Mesenchymal stem cell (in vitro differentiated cells and primary cell): ENCODE data around the gene FOSL1.
"Not testable (repeated sequence)": the region's sequence is repeated elsewhere in the genome, so short reads cannot be mapped to it uniquely, and the experiment has no call there.

Experiments
- DNase-seq: peaks from one replicate; pipeline ENCODE4 v3.0.0-alpha.2; 2013
- H2AFZ ChIP-seq: one replicate; pipeline ENCODE4 v1.6.1; 2013; ENCODE audit warnings: low read depth, mild to moderate bottlenecking, control low read depth, inconsistent platforms, low read length, moderate library complexity
- H2AK5ac ChIP-seq: 2 replicates; pipeline ENCODE4 v1.6.1; 2013; ENCODE audit warnings: low read length, moderate library complexity, mild to moderate bottlenecking, inconsistent platforms; ENCODE audit not compliant: severe bottlenecking
- H2BK120ac ChIP-seq: one replicate; pipeline ENCODE4 v1.6.1; 2013; ENCODE audit warnings: low read depth, mild to moderate bottlenecking, inconsistent platforms, low read length, moderate library complexity
- H2BK12ac ChIP-seq, 2 experiments: one replicate each; pipeline ENCODE4 v1.6.1; 2013; ENCODE audit warnings: inconsistent platforms in 2 of 2, low read length in 2 of 2, mild to moderate bottlenecking in 2 of 2, moderate library complexity in 2 of 2, control low read depth in 1 of 2
- H2BK15ac ChIP-seq: one replicate; pipeline ENCODE4 v1.6.1; 2013; ENCODE audit warnings: mild to moderate bottlenecking, low read depth, inconsistent platforms; ENCODE audit not compliant: poor library complexity, severe bottlenecking
- H2BK5ac ChIP-seq: 2 replicates; pipeline ENCODE4 v1.6.1; 2013; ENCODE audit warnings: low read depth, mild to moderate bottlenecking, low read length, control low read depth, inconsistent platforms; ENCODE audit not compliant: poor library complexity, severe bottlenecking
- H3K14ac ChIP-seq, 2 experiments: one replicate each; pipeline ENCODE4 v1.6.1; 2013; ENCODE audit warnings: inconsistent platforms in 2 of 2, low read length in 2 of 2, control low read depth in 1 of 2, mild to moderate bottlenecking in 1 of 2, moderate library complexity in 1 of 2
- H3K18ac ChIP-seq, 2 experiments: one replicate each; pipeline ENCODE4 v1.6.1; 2013; ENCODE audit warnings: inconsistent platforms in 2 of 2, low read length in 2 of 2, control low read depth in 1 of 2, low read depth in 1 of 2, mild to moderate bottlenecking in 1 of 2
- H3K23ac ChIP-seq, 2 experiments: one replicate each; pipeline ENCODE4 v1.6.1; 2013; ENCODE audit warnings: inconsistent platforms in 2 of 2, low read length in 2 of 2, mild to moderate bottlenecking in 2 of 2, moderate library complexity in 2 of 2, control low read depth in 1 of 2
- H3K27ac ChIP-seq: 2 replicates; pipeline ENCODE4 v1.5.1; 2013; ENCODE audit warnings: mild to moderate bottlenecking, moderate library complexity, low read length, control low read depth, inconsistent platforms; ENCODE audit not compliant: poor library complexity, severe bottlenecking
- H3K27me3 ChIP-seq, 2 experiments: 2 replicates each; pipeline versions ENCODE4 v1.6.1 to v1.7.0; 2013; ENCODE audit warnings: low read length in 2 of 2, mild to moderate bottlenecking in 2 of 2, moderate library complexity in 2 of 2, control low read depth in 1 of 2, inconsistent platforms in 1 of 2; ENCODE audit not compliant: control insufficient read depth in 1 of 2, insufficient read depth in 1 of 2
- H3K36me3 ChIP-seq, 2 experiments: 2 replicates each; pipeline versions ENCODE4 v1.6.1 to v1.7.0; 2013; ENCODE audit warnings: low read length in 2 of 2, control low read depth in 1 of 2, inconsistent platforms in 1 of 2, low read depth in 1 of 2, mild to moderate bottlenecking in 1 of 2; ENCODE audit not compliant: insufficient read depth in 2 of 2, control insufficient read depth in 1 of 2
- H3K4ac ChIP-seq, 2 experiments: one replicate each; pipeline ENCODE4 v1.6.1; 2013; ENCODE audit warnings: inconsistent platforms in 2 of 2, low read length in 2 of 2, mild to moderate bottlenecking in 2 of 2, moderate library complexity in 2 of 2, control low read depth in 1 of 2, low read depth in 1 of 2
- H3K4me1 ChIP-seq: 2 replicates; pipeline ENCODE4 v1.6.1; 2013; ENCODE audit warnings: low read depth, low read length, control low read depth; ENCODE audit not compliant: control insufficient read depth, insufficient read depth
- H3K4me2 ChIP-seq: 2 replicates; pipeline ENCODE4 v1.6.1; 2013; ENCODE audit warnings: low read length, mild to moderate bottlenecking, inconsistent platforms; ENCODE audit not compliant: poor library complexity, severe bottlenecking
- H3K4me3 ChIP-seq, 2 experiments: 2 replicates each; pipeline versions ENCODE4 v1.5.1 to v1.7.0; 2013; ENCODE audit warnings: low read length in 2 of 2, mild to moderate bottlenecking in 2 of 2, control low read depth in 1 of 2, low read depth in 1 of 2; ENCODE audit not compliant: insufficient read depth in 1 of 2
- H3K79me1 ChIP-seq: replicated peaks from 2 replicates; pipeline ENCODE4 v1.6.1; 2013; ENCODE audit warnings: mild to moderate bottlenecking, control low read depth, low read length, inconsistent platforms; ENCODE audit not compliant: poor library complexity, severe bottlenecking
- H3K9ac ChIP-seq: 2 replicates; pipeline ENCODE4 v1.7.0; 2013; ENCODE audit warnings: mild to moderate bottlenecking, low read length, moderate library complexity
- H3K9me3 ChIP-seq: 2 replicates; pipeline ENCODE4 v1.7.0; 2013; ENCODE audit warnings: mild to moderate bottlenecking, low read length; ENCODE audit not compliant: control insufficient read depth
- H4K8ac ChIP-seq: one replicate; pipeline ENCODE4 v1.6.1; 2013; ENCODE audit warnings: inconsistent platforms, mild to moderate bottlenecking, low read length, moderate library complexity
- H4K91ac ChIP-seq: one replicate; pipeline ENCODE4 v1.6.1; 2013; ENCODE audit warnings: mild to moderate bottlenecking, low read length, inconsistent platforms
- WGBS: methylation state at CpG from one replicate; pipeline ENCODE4 v1.1.7; 2013; ENCODE audit warnings: mixed read lengths; 5-methylcytosine and 5-hydroxymethylcytosine counted together

Gene FOSL1

DNA sequence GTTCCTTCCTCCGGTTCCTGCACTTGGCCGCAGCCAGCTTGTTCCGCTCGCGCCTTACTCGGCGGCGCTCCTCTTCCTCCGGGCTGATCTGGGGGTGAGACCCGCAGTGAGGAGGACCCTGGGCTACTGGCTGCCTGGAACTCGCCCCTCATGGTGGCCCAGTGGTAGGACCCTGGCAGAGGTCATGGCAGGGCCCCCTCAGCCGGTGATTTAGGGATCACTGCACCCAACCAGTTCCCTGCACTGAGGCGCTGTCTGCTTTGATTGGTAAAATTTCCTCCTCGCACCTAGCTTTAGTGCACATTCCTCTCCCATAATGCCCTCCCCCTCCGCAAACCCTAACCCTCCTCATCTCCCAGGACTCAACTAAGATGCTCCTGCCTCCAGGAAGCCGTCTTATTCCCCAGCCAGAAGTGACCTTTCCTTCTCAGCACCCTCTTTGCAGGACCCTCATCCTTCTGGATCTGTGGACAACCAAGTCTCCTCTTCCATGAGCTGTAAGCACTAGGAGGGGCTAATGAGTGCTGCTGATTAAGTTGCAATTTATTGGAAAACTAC lies 6.1 kb downstream of the FOSL1 start:
- H3K4me2 ChIP-seq: no peak overlapping the region
- no peaks in the 10 kb centered on the region for H3K9me3 ChIP-seq
- no peak overlapping the region for H3K23ac ChIP-seq
- H3K79me1 ChIP-seq: peaks cover 2% of the 10 kb centered on the region
- H3K4me1 ChIP-seq: peaks cover 49% of the 10 kb centered on the region
- H3K14ac ChIP-seq: no peak overlapping the region
- peak overlapping the region; percentile 94 for H3K9ac ChIP-seq
- no peak overlapping the region for H2BK15ac ChIP-seq
- H3K4ac ChIP-seq: no peak overlapping the region
- peaks cover 50 to 57% of the 10 kb centered on the region in 2 experiments for H3K36me3 ChIP-seq
- WGBS: 89% methylated on average over 16 of the region's 16 CpGs
- peak overlapping the region; percentile 49 for H4K91ac ChIP-seq
- no peak for DNase-seq
- H2AFZ ChIP-seq: no peak overlapping the region
- H2BK12ac ChIP-seq: peak overlapping the region in 1 of 2 experiments; percentile 21
- H3K27me3 ChIP-seq: no peaks in the 10 kb centered on the region
- H3K4me3 ChIP-seq: peak overlapping the region in 1 of 2 experiments; percentile 44
- no peak overlapping the region for H2BK5ac ChIP-seq
- peak overlapping the region; percentile 63 for H2AK5ac ChIP-seq
- H2BK120ac ChIP-seq: no peak overlapping the region
- no peak overlapping the region for H3K18ac ChIP-seq
- H4K8ac ChIP-seq: peak overlapping the region; percentile 76
- peak overlapping the region; percentile 15 for H3K27ac ChIP-seq

DNA sequence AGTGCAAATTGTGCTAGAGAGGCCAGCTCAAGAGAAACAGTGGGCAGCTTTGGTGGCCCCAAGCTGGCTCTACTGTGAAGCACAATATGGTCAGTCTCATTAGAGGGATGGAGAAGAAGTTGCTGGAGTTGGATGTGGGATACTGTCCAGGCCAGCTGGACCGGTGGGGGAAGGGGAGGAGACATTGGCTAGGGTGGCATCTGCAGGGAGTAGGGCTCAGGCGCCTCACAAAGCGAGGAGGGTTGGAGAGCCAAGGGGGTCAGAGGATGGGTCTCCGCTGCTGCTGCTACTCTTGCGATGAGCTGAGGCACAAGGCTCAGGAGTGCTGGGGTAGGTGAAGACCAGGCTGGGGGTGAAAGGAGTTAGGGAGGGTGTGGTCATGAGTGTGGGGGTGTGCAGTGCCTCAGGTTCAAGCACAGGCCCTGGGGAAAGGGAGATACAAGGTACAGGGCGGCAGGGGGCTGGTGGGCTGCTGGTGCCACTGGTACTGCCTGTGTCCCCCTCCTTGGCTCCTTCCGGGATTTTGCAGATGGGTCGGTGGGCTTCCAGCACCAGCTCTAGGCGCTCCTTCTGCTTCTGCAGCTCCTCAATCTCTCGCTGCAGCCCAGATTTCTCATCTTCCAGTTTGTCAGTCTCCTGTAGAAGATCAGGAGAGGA lies 7.4 kb downstream of the FOSL1 start:
- peaks cover 2% of the 10 kb centered on the region for H3K79me1 ChIP-seq
- H3K9me3 ChIP-seq: no peaks in the 10 kb centered on the region
- H3K14ac ChIP-seq: no peak overlapping the region
- no peak overlapping the region for H2BK5ac ChIP-seq
- H2AK5ac ChIP-seq: no peak overlapping the region
- H3K9ac ChIP-seq: peak overlapping the region; percentile 94
- H3K4me3 ChIP-seq: peak overlapping the region in 1 of 2 experiments; percentile 84
- H3K4ac ChIP-seq: no peak overlapping the region
- DNase-seq: no peak
- peak overlapping the region in 1 of 2 experiments; percentile 10 for H2BK12ac ChIP-seq
- no peak overlapping the region for H2AFZ ChIP-seq
- no peak overlapping the region for H4K8ac ChIP-seq
- no peak overlapping the region for H3K18ac ChIP-seq
- H4K91ac ChIP-seq: peak overlapping the region; percentile 37
- no peak overlapping the region for H3K27ac ChIP-seq
- H3K23ac ChIP-seq: no peak overlapping the region
- H2BK15ac ChIP-seq: peak overlapping the region; percentile 30
- 88% methylated on average over 10 of the region's 10 CpGs for WGBS
- H3K36me3 ChIP-seq: peaks cover 50 to 52% of the 10 kb centered on the region in 2 experiments
- H3K4me1 ChIP-seq: peaks cover 49% of the 10 kb centered on the region
- no peak overlapping the region for H3K4me2 ChIP-seq
- H2BK120ac ChIP-seq: no peak overlapping the region
- H3K27me3 ChIP-seq: no peaks in the 10 kb centered on the region

DNA sequence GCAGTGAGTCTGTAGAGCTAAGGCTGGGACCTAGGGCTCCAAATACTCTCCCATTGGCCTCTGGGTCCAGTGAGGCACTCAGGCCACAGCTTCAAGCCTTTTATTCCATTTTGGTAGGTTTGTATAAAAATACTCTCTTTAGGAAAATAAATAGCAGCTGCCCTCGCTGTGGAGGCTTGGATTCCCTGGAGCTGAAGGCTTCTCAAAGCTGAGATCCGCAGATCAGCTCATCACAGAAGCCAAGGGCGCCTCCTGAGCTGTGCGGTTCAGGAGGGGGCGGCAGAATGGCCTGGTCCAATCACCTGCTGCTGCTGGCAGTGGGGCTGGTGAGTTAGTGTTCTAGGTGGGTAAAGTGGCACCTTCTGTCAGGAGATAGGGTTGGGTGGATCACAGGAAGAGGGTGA lies 8.0 kb downstream of the FOSL1 start:
- not testable (repeated sequence) for H2AK5ac ChIP-seq, H3K79me1 ChIP-seq, H2AFZ ChIP-seq, H4K8ac ChIP-seq, H2BK12ac ChIP-seq, DNase-seq, H4K91ac ChIP-seq, H2BK120ac ChIP-seq, H3K4ac ChIP-seq, H2BK15ac ChIP-seq, H3K9me3 ChIP-seq, H3K27me3 ChIP-seq, H3K23ac ChIP-seq, H2BK5ac ChIP-seq, H3K14ac ChIP-seq, H3K18ac ChIP-seq
- WGBS: 67% methylated on average over 5 of the region's 5 CpGs
- peaks cover 46% of the 10 kb centered on the region in 2 experiments for H3K36me3 ChIP-seq
- H3K9ac ChIP-seq: peak overlapping the region; percentile 94
- peak overlapping the region; percentile 97 for H3K4me2 ChIP-seq
- H3K4me1 ChIP-seq: peaks cover 49% of the 10 kb centered on the region
- peak overlapping the region; percentile 73 for H3K27ac ChIP-seq
- H3K4me3 ChIP-seq: peak overlapping the region; percentile 63 to 84
